ENCODE measurements around the gene CCDC9B.

DNA sequence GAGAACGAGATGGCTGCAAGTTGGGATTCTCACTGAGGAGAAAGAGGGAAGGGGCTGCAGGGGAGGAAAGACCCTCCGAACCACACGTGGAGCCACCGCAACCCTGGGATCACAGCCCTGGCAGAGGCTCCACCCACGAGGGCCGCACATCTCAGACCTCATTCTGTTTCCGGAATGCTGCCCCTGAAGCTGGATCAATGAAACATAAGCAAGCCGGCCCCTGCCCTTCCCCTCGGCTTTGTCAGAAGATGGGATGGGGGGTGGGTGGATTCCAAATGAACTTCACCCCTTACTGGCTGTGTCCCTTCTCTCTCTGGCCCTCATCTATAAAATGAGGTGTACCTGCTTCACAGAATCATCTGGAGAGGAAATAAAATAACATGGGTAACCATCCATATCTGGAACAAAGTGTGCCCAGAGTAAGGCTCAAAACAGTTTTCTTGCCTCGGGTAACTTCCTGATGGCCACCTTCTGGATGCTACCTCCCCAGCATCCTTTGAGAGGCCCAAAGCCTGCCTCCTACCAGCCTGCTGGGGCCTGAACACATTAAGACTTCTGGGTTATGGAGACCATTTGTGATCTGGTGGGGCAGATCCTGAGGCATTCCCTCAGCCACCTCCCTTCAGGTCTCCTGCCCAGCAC lies 4.6 kb upstream of the CCDC9B start:
- TF ChIP-seq, protein P1, sequence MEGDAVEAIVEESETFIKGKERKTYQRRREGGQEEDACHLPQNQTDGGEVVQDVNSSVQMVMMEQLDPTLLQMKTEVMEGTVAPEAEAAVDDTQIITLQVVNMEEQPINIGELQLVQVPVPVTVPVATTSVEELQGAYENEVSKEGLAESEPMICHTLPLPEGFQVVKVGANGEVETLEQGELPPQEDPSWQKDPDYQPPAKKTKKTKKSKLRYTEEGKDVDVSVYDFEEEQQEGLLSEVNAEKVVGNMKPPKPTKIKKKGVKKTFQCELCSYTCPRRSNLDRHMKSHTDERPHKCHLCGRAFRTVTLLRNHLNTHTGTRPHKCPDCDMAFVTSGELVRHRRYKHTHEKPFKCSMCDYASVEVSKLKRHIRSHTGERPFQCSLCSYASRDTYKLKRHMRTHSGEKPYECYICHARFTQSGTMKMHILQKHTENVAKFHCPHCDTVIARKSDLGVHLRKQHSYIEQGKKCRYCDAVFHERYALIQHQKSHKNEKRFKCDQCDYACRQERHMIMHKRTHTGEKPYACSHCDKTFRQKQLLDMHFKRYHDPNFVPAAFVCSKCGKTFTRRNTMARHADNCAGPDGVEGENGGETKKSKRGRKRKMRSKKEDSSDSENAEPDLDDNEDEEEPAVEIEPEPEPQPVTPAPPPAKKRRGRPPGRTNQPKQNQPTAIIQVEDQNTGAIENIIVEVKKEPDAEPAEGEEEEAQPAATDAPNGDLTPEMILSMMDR (IDR thresholded peaks at IDR 0.05; ENCODE audit: low read depth, low read length, poor library complexity, severe bottlenecking) = no peak
- TF ChIP-seq EZH2phosphoT487 (IDR thresholded peaks at IDR 0.05; ENCODE audit: borderline replicate concordance, low read length) = no peak
